Epithelial cell of proximal tubule (primary cell): ENCODE measurements around the gene CLCN4. TPM values are rescaled to one million over a fixed set of nuclear protein-coding genes. Genes with fewer than 3 reads are reported as not detected.

Source experiments
- DNase-seq: peaks from one replicate; pipeline ENCODE4 v3.0.0-alpha.2; 2011; ENCODE audit warnings: low read depth
- H3K4me3 ChIP-seq: 2 replicates; pipeline ENCODE4 v1.5.1; 2011; ENCODE audit warnings: low read depth, mild to moderate bottlenecking, low read length
- CTCF ChIP-seq: conservative IDR thresholded peaks from 2 replicates; pipeline ENCODE4 v1.5.1; 2012; ENCODE audit warnings: low read depth, mild to moderate bottlenecking, low read length
- total RNA-seq: library from RNA; depleted of rRNA; stranded (reverse); fragments of >200 nt; gene quantifications from 2 replicates; pipeline ENCODE4 v1.2.3, GENCODE V29; 2015

CLCN4 gene
- 1.2 and 4.4 TPM in 2 replicates for total RNA-seq

- peak within 1 kb of the TSS; percentile 54 for H3K4me3 ChIP-seq
- DNase-seq, result peak; percentile 38
Measured at GRCh38 chrX:10156199-10157031, at the start of gene CLCN4. Gene CLCN4, plus strand, starts transcription at chrX:10156975. Its CDS starts 28,058 bp downstream, at chrX:10185033.

GRCh38 chrX:10107483-10107882 is 49.3 kb upstream of the CLCN4 start:
- DNase-seq, result no peak
- no peak overlapping the region for H3K4me3 ChIP-seq
- no peak for TF ChIP-seq CTCF

More at GRCh38 chrX:10156199-10157031, at the start of gene CLCN4:
- TF ChIP-seq CTCF, result no peak

- no peak for DNase-seq
- H3K4me3 ChIP-seq, result no peak overlapping the region
- TF ChIP-seq CTCF, result no peak
Measured at GRCh38 chrX:10108288-10108687, 48.5 kb upstream of the CLCN4 start.

- H3K4me3 ChIP-seq, result no peak overlapping the region
- no peak for TF ChIP-seq CTCF
- DNase-seq, result no peak
Measured at GRCh38 chrX:10109695-10110094, 47.1 kb upstream of the CLCN4 start.

- DNase-seq, result no peak
- no peak for TF ChIP-seq CTCF
Measured at GRCh38 chrX:10110316-10110935, 46.3 kb upstream of the CLCN4 start.

GRCh38 chrX:10110984-10111363 is 45.8 kb upstream of the CLCN4 start:
- no peak overlapping the region for H3K4me3 ChIP-seq
- DNase-seq, result no peak
- TF ChIP-seq CTCF, result no peak

More at GRCh38 chrX:10110316-10110935, 46.3 kb upstream of the CLCN4 start:
- H3K4me3 ChIP-seq, result no peak overlapping the region
